ENCODE measurements around the gene FN1.

Gene FN1

DNA sequence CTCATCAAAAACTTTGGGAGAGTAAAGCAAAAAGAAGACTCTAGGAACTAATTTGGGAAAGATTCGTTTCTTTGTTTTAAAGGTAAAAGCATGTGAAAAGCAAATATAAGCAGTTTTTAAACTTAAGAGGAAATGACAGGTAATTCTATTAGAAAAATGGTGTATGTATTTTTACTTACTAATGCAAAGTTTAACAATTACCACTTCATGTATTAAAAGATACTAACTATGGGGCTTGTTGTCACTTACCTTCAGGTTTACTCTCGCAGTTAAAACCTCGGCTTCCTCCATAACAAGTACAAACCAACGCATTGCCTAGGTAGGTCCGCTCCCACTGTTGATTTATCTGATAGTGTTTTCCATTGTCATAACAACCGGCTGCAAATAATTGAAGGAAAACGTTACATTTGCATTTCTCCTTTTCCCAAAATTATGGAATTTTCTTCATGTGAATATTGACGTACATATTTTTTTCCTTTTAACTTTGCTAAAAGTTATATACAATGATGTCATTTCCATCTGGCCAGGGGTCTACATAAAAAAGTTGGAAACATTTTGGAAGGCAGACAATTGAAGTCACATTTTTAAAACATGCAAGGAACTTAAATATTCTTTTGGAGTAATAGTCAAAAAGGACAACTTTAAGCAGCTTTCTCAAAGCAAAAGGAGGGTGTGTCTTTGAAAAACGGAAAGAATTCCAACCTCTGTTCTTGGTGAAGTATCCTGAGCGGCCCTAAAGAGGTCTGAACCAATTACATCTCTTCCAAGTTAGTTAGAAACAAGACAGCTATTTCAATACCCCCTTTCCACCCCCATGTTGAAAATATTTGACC lies 1.2 kb downstream of the FN1 start:
- H3K4me3 ChIP-seq (ENCODE audit: low read depth, low read length): peak overlapping the region; percentile 98
- TF ChIP-seq, protein P1, sequence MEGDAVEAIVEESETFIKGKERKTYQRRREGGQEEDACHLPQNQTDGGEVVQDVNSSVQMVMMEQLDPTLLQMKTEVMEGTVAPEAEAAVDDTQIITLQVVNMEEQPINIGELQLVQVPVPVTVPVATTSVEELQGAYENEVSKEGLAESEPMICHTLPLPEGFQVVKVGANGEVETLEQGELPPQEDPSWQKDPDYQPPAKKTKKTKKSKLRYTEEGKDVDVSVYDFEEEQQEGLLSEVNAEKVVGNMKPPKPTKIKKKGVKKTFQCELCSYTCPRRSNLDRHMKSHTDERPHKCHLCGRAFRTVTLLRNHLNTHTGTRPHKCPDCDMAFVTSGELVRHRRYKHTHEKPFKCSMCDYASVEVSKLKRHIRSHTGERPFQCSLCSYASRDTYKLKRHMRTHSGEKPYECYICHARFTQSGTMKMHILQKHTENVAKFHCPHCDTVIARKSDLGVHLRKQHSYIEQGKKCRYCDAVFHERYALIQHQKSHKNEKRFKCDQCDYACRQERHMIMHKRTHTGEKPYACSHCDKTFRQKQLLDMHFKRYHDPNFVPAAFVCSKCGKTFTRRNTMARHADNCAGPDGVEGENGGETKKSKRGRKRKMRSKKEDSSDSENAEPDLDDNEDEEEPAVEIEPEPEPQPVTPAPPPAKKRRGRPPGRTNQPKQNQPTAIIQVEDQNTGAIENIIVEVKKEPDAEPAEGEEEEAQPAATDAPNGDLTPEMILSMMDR (IDR thresholded peaks at IDR 0.05; ENCODE audit: low read depth, low read length): no peak

DNA sequence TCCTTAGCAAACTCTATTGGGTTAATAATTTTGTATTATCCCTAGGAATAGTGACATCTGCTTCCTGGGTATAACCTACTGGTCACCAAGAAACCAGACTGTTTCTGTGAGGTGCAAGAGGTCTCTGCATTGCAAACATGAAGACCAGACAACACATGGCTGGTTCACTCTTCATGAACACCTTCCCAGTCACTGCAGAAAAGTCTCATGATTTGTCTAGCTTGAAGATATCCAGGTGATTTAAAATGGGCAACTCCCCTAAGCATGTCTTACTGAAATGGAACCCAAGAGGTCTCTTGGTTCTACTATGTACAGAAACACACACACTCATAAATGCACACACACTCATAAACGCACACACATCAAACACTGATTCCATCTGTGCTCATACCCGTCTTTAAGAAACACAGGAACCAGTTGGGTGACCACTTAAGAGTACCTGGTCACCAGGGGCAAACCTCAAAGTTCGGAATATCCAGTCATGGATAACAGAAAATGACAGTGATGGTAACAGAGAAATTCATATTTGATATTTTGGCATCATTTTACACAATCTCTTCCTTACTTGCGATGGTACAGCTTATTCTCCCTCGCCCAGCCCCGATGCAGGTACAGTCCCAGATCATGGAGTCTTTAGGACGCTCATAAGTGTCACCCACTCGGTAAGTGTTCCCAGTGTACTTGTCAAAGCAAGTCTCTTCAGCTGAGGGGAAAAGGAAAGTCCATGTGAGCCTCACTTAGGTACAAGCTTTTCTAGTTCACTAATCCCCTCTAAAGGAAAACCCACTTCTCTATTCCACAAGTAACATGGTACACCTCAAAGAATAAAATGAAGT lies 2.9 kb downstream of the FN1 start:
- H3K4me3 ChIP-seq (ENCODE audit: low read depth, low read length): peak overlapping the region; percentile 98
- TF ChIP-seq, protein P1 (IDR thresholded peaks at IDR 0.05; ENCODE audit: low read depth, low read length): no peak

DNA sequence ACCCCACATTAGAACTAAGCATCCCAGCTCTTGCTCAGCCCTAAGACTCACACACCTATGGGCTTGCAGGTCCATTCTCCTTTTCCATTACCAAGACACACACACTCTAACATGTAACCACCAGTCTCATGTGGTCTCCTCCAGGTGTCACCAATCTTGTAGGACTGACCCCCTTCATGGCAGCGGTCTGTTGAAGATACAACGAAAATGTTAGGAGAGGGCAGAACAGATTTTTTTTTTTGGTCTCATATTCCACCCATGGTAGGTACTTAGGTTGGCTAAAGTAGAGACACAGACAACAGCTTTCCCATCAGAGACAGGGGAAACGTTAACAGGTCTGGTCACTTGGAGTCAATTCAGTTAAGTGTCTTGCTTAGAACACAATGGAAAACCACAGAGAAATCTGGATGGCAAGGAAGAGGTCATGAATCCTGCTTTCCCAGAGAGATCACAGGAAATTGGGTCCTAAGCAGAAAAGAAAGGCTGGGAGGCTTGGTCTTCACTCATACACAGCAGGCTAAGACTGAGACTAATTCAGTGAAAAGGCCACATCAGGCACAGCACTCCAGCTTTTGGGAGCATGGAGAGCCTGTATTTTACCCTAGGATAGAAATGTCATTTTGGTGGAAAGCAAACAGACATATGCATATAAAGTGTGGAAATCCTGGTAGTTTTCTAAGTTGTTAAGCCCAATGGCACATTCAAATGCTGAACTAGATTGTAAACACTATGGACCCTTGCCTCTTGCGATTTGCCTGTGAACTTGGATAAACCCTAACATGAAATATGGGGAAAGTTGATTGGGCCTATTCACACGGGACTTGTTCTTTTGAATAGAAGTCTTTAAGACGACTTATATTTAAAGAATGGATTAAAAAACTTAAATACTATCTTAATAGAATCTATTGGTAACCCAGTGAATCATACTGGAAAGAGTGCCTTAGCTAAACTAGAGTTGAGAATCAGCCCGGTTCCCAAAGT lies 3.8 kb downstream of the FN1 start:
- TF ChIP-seq, protein P1 (IDR thresholded peaks at IDR 0.05; ENCODE audit: low read depth, low read length): no peak
- H3K4me3 ChIP-seq (ENCODE audit: low read depth, low read length): peak overlapping the region; percentile 98

DNA sequence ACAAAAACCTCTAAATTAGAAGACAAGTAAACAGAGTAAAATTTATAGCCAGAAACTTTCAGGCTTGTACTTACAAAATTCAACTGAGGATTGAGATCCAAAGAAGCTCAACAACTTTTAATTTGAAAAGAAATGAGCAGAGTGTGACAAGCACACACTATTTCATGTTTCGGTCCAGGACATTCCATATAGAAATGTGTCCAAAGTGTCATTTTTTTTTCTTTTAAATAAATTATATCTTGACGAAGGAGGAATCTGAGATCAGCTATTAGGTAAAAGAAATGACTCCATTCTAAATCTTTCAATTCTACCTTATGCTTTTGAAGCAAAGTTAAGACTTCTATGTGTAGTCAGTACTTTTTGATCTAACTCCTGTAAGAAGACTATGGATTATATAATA lies 4.6 kb downstream of the FN1 start:
- no peak overlapping the region for H3K4me3 ChIP-seq (ENCODE audit: low read depth, low read length)
- TF ChIP-seq, protein P1 (IDR thresholded peaks at IDR 0.05; ENCODE audit: low read depth, low read length): no peak

DNA sequence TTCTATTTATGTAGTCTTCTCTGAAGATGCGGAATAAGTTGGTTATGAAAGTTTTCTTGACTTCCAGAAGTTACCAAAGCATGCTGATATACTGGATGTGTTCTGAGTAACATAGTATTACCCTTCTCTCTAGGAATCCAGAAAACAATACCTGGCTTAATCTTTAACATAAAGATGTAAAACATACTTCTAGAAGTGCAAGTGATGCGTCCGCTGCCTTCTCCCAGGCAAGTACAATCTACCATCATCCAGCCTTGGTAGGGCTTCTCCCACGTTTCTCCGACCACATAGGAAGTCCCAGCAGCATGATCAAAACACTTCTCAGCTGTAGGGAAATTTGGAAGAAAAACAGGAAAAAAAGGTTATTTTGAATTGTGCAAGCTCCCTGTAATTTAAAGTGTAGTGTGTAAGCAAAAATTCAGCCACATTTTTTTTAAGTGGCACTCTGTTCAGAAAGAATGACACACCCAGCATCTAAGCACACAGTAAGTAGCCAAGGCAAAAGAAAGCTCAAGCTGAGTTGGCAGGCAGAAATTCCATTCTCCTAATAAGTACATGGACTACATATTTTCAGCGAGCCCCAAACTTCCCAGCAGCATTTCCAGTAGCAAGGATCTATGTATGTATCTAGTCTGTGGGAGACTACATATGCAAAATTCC lies 5.2 kb downstream of the FN1 start:
- TF ChIP-seq, protein P1 (IDR thresholded peaks at IDR 0.05; ENCODE audit: low read depth, low read length): no peak
- H3K4me3 ChIP-seq (ENCODE audit: low read depth, low read length): no peak overlapping the region

DNA sequence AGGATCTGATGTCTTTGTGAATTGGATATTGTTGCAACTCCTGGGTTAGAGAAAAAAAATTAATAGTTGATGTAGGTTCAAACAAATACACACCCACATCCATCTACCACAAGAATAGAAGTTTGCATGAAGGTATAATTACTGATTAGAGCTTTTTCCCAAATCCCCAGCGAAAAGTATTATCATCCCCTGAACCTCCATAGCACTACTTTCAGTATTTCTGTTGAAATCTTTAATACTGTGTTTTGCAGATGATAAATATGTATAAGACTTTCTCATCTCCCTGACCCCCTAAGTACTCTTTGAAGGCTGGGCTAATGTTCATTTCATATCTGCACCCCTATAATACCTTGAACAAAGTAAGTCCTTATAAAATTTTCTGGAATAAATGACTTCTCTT lies 6.4 kb downstream of the FN1 start:
- TF ChIP-seq, protein P1 (IDR thresholded peaks at IDR 0.05; ENCODE audit: low read depth, low read length): no peak
- H3K4me3 ChIP-seq (ENCODE audit: low read depth, low read length): no peak overlapping the region

All from WI38 (cell line).